Keratinocyte (primary cell): ENCODE measurements around the gene PARVA. TPM values are rescaled to one million over a fixed set of nuclear protein-coding genes. Genes with fewer than 3 reads are reported as not detected.

Source experiments
- DNase-seq: peaks from one replicate; pipeline ENCODE4 v3.0.0-alpha.2; 2011; ENCODE audit warnings: low read depth, missing footprints, low spot score
- FAIRE-seq: peaks from 2 replicates; lab custom pipeline; 2011; peaks lifted over from hg19 to GRCh38; lab: Jason Lieb, UNC
- H2AFZ ChIP-seq: 2 replicates; pipeline ENCODE4 v1.6.0; 2012; ENCODE audit warnings: low read length, control low read depth, inconsistent platforms; ENCODE audit not compliant: control insufficient read depth
- H3K27ac ChIP-seq: 2 replicates; pipeline ENCODE4 v1.5.1; 2011; ENCODE audit warnings: low read length; ENCODE audit not compliant: control insufficient read depth, insufficient read depth
- H3K27me3 ChIP-seq: 3 replicates; pipeline ENCODE4 v1.6.0; 2011; ENCODE audit warnings: low read length; ENCODE audit not compliant: control insufficient read depth, insufficient read depth; ENCODE audit errors: extremely low read depth
- H3K36me3 ChIP-seq, 2 experiments: 2 replicates in 1 of 2; 3 replicates in 1 of 2; pipeline ENCODE4 v1.5.1; 2011; ENCODE audit warnings: low read length in 2 of 2, mild to moderate bottlenecking in 1 of 2; ENCODE audit not compliant: control insufficient read depth in 2 of 2, insufficient read depth in 2 of 2; ENCODE audit errors: extremely low read depth in 1 of 2
- H3K4me1 ChIP-seq: 3 replicates; pipeline ENCODE4 v1.5.1; 2011; ENCODE audit warnings: low read length; ENCODE audit not compliant: control insufficient read depth, insufficient read depth; ENCODE audit errors: extremely low read depth
- H3K4me2 ChIP-seq: 3 replicates; pipeline ENCODE4 v1.6.0; 2011; ENCODE audit warnings: low read depth, low read length; ENCODE audit not compliant: control insufficient read depth, insufficient read depth; ENCODE audit errors: extremely low read depth
- H3K4me3 ChIP-seq, 3 experiments: fragments of 200-600 bp in 1 of 3; sonication (generic) in 1 of 3; 2 replicates in 2 of 3; 3 replicates in 1 of 3; pipeline ENCODE4 v1.5.1; 2011 to 2016; ENCODE audit warnings: low read length in 3 of 3, mild to moderate bottlenecking in 3 of 3, control low read depth in 2 of 3, inconsistent platforms in 1 of 3, low read depth in 1 of 3, mixed read lengths in 1 of 3, mixed run types in 1 of 3, moderate library complexity in 1 of 3; ENCODE audit not compliant: control insufficient read depth in 2 of 3, insufficient read depth in 2 of 3; ENCODE audit errors: extremely low read depth in 1 of 3
- H3K79me2 ChIP-seq: 2 replicates; pipeline ENCODE4 v1.6.0; 2012; ENCODE audit warnings: low read length; ENCODE audit not compliant: control insufficient read depth, insufficient read depth
- H3K9ac ChIP-seq: 3 replicates; pipeline ENCODE4 v1.6.0; 2011; ENCODE audit warnings: low read length; ENCODE audit not compliant: control insufficient read depth, insufficient read depth; ENCODE audit errors: extremely low read depth
- H3K9me1 ChIP-seq: 3 replicates; pipeline ENCODE4 v1.6.0; 2011; ENCODE audit warnings: low read length; ENCODE audit not compliant: control insufficient read depth, insufficient read depth; ENCODE audit errors: extremely low read depth
- H3K9me3 ChIP-seq: 2 replicates; pipeline ENCODE4 v1.5.1; 2012; ENCODE audit warnings: low read depth, low read length; ENCODE audit not compliant: control insufficient read depth
- H4K20me1 ChIP-seq: 3 replicates; pipeline ENCODE4 v1.6.0; 2011; ENCODE audit warnings: low read length; ENCODE audit not compliant: control insufficient read depth, insufficient read depth; ENCODE audit errors: extremely low read depth
- EZH2 ChIP-seq: IDR thresholded peaks from one replicate; pipeline ENCODE4 v1.6.1; 2012; ENCODE audit warnings: inconsistent platforms, mild to moderate bottlenecking, low read length, moderate library complexity
- dilution Hi-C: fragments of 300-500 bp; cut with MboI; formaldehyde crosslinking; loops from one replicate; pipeline ENCODE4 v1.7.0; 2020; ENCODE audit warnings: low sequenced_read_pairs; ENCODE audit not compliant: extremely low pct_ligation_motif_present
- polyA plus RNA-seq, 5 experiments: library from polyadenylated mRNA; depleted of rRNA in 3 of 5; stranded (reverse) in 3 of 5; stranded (forward) in 1 of 5; unstranded in 1 of 5; fragments of >200 nt; gene quantifications; 1 replicate in 1 of 5; 2 replicates in 3 of 5; 3 replicates in 1 of 5; pipeline versions ENCODE4 v1.2.1 to v1.2.3, GENCODE V29; 2011 to 2012; ENCODE audit warnings: missing spikeins in 2 of 5, low read depth in 1 of 5, low replicate concordance in 1 of 5
- TF ChIP-seq, protein P1 (sequence below), 3 experiments: IDR thresholded peaks in 1 of 3; conservative IDR thresholded peaks in 1 of 3; optimal IDR thresholded peaks in 1 of 3; 2 replicates in 2 of 3; 3 replicates in 1 of 3; pipeline versions ENCODE3 to v1.5.1; 2011; ENCODE audit warnings: low read length in 3 of 3, mild to moderate bottlenecking in 3 of 3, moderate library complexity in 2 of 3, control low read depth in 1 of 3, inconsistent platforms in 1 of 3; ENCODE audit not compliant: insufficient read depth in 2 of 3; ENCODE audit errors: extremely low read depth in 1 of 3

PARVA gene
- polyA plus RNA-seq, 1 donor (not counting 4 experiments of a cell fraction or from before 2014, with no cell fraction given) = 28.9 TPM

- no peaks in the 10 kb centered on the region for H3K27me3 ChIP-seq
- H3K36me3 ChIP-seq = no peaks in the 10 kb centered on the region
- no peak overlapping the region for H2AFZ ChIP-seq
- H3K4me3 ChIP-seq = no peak overlapping the region
- no peaks in the 10 kb centered on the region for H4K20me1 ChIP-seq
- DNase-seq (no peak), FAIRE-seq (no peak)
- H3K27ac ChIP-seq = no peak overlapping the region
- TF ChIP-seq, protein P1, sequence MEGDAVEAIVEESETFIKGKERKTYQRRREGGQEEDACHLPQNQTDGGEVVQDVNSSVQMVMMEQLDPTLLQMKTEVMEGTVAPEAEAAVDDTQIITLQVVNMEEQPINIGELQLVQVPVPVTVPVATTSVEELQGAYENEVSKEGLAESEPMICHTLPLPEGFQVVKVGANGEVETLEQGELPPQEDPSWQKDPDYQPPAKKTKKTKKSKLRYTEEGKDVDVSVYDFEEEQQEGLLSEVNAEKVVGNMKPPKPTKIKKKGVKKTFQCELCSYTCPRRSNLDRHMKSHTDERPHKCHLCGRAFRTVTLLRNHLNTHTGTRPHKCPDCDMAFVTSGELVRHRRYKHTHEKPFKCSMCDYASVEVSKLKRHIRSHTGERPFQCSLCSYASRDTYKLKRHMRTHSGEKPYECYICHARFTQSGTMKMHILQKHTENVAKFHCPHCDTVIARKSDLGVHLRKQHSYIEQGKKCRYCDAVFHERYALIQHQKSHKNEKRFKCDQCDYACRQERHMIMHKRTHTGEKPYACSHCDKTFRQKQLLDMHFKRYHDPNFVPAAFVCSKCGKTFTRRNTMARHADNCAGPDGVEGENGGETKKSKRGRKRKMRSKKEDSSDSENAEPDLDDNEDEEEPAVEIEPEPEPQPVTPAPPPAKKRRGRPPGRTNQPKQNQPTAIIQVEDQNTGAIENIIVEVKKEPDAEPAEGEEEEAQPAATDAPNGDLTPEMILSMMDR (optimal IDR thresholded peaks at IDR 0.05 in 1 of 3, IDR thresholded peaks at IDR 0.05 in 1 of 3, conservative IDR thresholded peaks at IDR 0.05 in 1 of 3; ENCODE audit: extremely low read depth in 1 of 3, insufficient read depth in 2 of 3, low read length in 3 of 3) = no peak
- TF ChIP-seq EZH2 = no peak
- peaks cover 4% of the 10 kb centered on the region for H3K79me2 ChIP-seq
- no peaks in the 10 kb centered on the region for H3K9me3 ChIP-seq
- no peak overlapping the region for H3K9ac ChIP-seq
- dilution Hi-C loops = no loop called here
- H3K9me1 ChIP-seq = no peaks in the 10 kb centered on the region
- H3K4me2 ChIP-seq = no peak overlapping the region
- H3K4me1 ChIP-seq = peaks cover 2% of the 10 kb centered on the region
These were observed 26.0 kb downstream of the PARVA start for GRCh38 chr11:12403122-12403996.

DNA sequence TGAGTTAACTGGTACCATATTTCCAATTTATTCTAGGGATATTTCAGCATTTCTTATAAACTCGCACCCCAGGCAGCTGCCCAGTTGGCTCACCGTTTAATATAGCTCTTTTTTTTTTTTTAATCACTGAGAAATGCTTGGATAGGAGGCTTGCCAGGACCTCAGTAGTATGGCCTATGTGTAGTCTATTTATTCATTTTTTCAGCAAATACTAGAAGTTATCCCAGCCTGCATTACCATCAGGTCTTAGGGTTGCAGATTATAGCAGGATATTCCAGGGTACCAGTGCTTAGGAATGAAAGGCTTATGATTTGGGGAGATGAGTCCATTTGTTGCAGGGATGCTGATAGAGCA lies 26.6 kb downstream of the PARVA start:
- dilution Hi-C loops = no loop called here
- no peak overlapping the region for H2AFZ ChIP-seq
- no peak overlapping the region for H3K4me2 ChIP-seq
- H3K27me3 ChIP-seq = no peaks in the 10 kb centered on the region
- DNase-seq = no peak
- no peaks in the 10 kb centered on the region for H3K36me3 ChIP-seq
- no peak overlapping the region for H3K27ac ChIP-seq
- no peak overlapping the region for H3K4me3 ChIP-seq
- no peaks in the 10 kb centered on the region for H3K9me1 ChIP-seq
- TF ChIP-seq, protein P1 (optimal IDR thresholded peaks at IDR 0.05 in 1 of 3, IDR thresholded peaks at IDR 0.05 in 1 of 3, conservative IDR thresholded peaks at IDR 0.05 in 1 of 3; ENCODE audit: extremely low read depth in 1 of 3, insufficient read depth in 2 of 3, low read length in 3 of 3) = no peak
- TF ChIP-seq EZH2 = no peak
- no peak for FAIRE-seq
- H3K9ac ChIP-seq = no peak overlapping the region
- H3K4me1 ChIP-seq = no peaks in the 10 kb centered on the region
- peaks cover 1% of the 10 kb centered on the region for H3K79me2 ChIP-seq
- no peaks in the 10 kb centered on the region for H3K9me3 ChIP-seq
- no peaks in the 10 kb centered on the region for H4K20me1 ChIP-seq
